ENCODE measurements around the gene TRIM71. TPM values are rescaled to one million over a fixed set of nuclear protein-coding genes. Genes with fewer than 3 reads are reported as not detected.
A peak's percentile ranks its signal among the peaks of the same experiment; 100 is the strongest.

The TRIM71 gene
- total RNA-seq, 1 experiment from 2014 or later = 274 TPM

GRCh38 chr3:32850226-32850625 is 32.4 kb downstream of the TRIM71 start:
- no peak for TF ChIP-seq ZNF532 (CRISPR knock-in tag; IDR thresholded peaks at IDR 0.05; ENCODE audit: borderline replicate concordance)
- POLR2A ChIA-PET = interaction anchor here (0.5 kb wide), 1 partner anchor 65 kb away, joined by 3 read pairs; no protein-coding TSS in a partner anchor
- H3K4me1 Mint-ChIP-seq = peaks cover 99% of the 10 kb centered on the region
- H3K27ac Mint-ChIP-seq = peak overlapping the region; percentile 33
- H3K36me3 Mint-ChIP-seq = peaks cover 7% of the 10 kb centered on the region
- CTCF ChIA-PET = interaction anchor here (0.8 kb wide), 1 partner anchor 20 kb away, joined by 3 read pairs; no protein-coding TSS in a partner anchor
- H3K9me3 Mint-ChIP-seq = no peaks in the 10 kb centered on the region
- H3K27me3 Mint-ChIP-seq (ENCODE audit: low read depth) = no peaks in the 10 kb centered on the region
- DNase-seq (ENCODE audit: low spot score) (no peak), ATAC-seq (no peak)
- H3K4me3 Mint-ChIP-seq = peak overlapping the region; percentile 55

- Mint-ChIP-seq H3K27ac (peak overlapping the region; percentile 33), H3K4me3 (peak overlapping the region; percentile 55), H3K27me3 (ENCODE audit: low read depth) (no peaks in the 10 kb centered on the region), H3K4me1 (peaks cover 99% of the 10 kb centered on the region), H3K36me3 (peaks cover 7% of the 10 kb centered on the region), H3K9me3 (no peaks in the 10 kb centered on the region)
- ChIA-PET POLR2A (interaction anchor here (0.5 to 1.4 kb wide), 2 partner anchors 34 to 66 kb away, joined by 3 read pairs; no protein-coding TSS in a partner anchor), CTCF (no interaction called here)
- TF ChIP-seq SMAD4 (CRISPR knock-in tag; IDR thresholded peaks at IDR 0.05) (no peak), ZNF232 (CRISPR knock-in tag; IDR thresholded peaks at IDR 0.05) (no peak), ATF2 (CRISPR knock-in tag; IDR thresholded peaks at IDR 0.05; ENCODE audit: borderline replicate concordance, low read depth) (no peak), ZNF263 (CRISPR knock-in tag; IDR thresholded peaks at IDR 0.05; ENCODE audit: low read depth) (no peak), TEAD1 (CRISPR knock-in tag; IDR thresholded peaks at IDR 0.05) (no peak), GTF2I (CRISPR knock-in tag; conservative IDR thresholded peaks at IDR 0.05) (no peak), NR2C2 (CRISPR knock-in tag; IDR thresholded peaks at IDR 0.05) (no peak), ZNF396 (CRISPR knock-in tag; IDR thresholded peaks at IDR 0.05; ENCODE audit: borderline replicate concordance) (no peak), NR3C1 (CRISPR knock-in tag; conservative IDR thresholded peaks at IDR 0.05; ENCODE audit: low read depth) (no peak), KAT7 (CRISPR knock-in tag; IDR thresholded peaks at IDR 0.05; ENCODE audit: borderline replicate concordance) (no peak), ATF1 (CRISPR knock-in tag; IDR thresholded peaks at IDR 0.05) (no peak)
- ATAC-seq = no peak
- no peak for DNase-seq (ENCODE audit: low spot score)
Observed at GRCh38 chr3:32850636-32851035, 32.8 kb downstream of the TRIM71 start.

- H3K9me3 Mint-ChIP-seq = no peaks in the 10 kb centered on the region
- DNase-seq (ENCODE audit: low spot score) (no peak), ATAC-seq (no peak)
- ChIA-PET CTCF (interaction anchor here (0.6 to 0.7 kb wide), 2 partner anchors 8 to 50 kb away, joined by 3 to 6 read pairs; no protein-coding TSS in a partner anchor), POLR2A (interaction anchor here (0.6 to 1.7 kb wide), 4 partner anchors 11 to 35 kb away, joined by 3 to 7 read pairs (median 4); partner anchors contain the start of gene TRIM71)
- H3K27me3 Mint-ChIP-seq (ENCODE audit: low read depth) = no peaks in the 10 kb centered on the region
- peak overlapping the region; percentile 72 for H3K27ac Mint-ChIP-seq
- H3K4me1 Mint-ChIP-seq = peaks cover 96% of the 10 kb centered on the region
- H3K4me3 Mint-ChIP-seq = peak overlapping the region; percentile 55
- H3K36me3 Mint-ChIP-seq = peaks cover 7% of the 10 kb centered on the region
- TF ChIP-seq GRHL2 (CRISPR knock-in tag; IDR thresholded peaks at IDR 0.05; ENCODE audit: insufficient replicate concordance, severe bottlenecking) = no peak
- TF ChIP-seq, protein P1, sequence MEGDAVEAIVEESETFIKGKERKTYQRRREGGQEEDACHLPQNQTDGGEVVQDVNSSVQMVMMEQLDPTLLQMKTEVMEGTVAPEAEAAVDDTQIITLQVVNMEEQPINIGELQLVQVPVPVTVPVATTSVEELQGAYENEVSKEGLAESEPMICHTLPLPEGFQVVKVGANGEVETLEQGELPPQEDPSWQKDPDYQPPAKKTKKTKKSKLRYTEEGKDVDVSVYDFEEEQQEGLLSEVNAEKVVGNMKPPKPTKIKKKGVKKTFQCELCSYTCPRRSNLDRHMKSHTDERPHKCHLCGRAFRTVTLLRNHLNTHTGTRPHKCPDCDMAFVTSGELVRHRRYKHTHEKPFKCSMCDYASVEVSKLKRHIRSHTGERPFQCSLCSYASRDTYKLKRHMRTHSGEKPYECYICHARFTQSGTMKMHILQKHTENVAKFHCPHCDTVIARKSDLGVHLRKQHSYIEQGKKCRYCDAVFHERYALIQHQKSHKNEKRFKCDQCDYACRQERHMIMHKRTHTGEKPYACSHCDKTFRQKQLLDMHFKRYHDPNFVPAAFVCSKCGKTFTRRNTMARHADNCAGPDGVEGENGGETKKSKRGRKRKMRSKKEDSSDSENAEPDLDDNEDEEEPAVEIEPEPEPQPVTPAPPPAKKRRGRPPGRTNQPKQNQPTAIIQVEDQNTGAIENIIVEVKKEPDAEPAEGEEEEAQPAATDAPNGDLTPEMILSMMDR (IDR thresholded peaks at IDR 0.05) = no peak
- no peak for TF ChIP-seq JUN (CRISPR knock-in tag; IDR thresholded peaks at IDR 0.05)
- TF ChIP-seq CREM (CRISPR knock-in tag; IDR thresholded peaks at IDR 0.05) = no peak
- TF ChIP-seq SMAD4 (CRISPR knock-in tag; IDR thresholded peaks at IDR 0.05) = no peak
- TF ChIP-seq SMAD3 (CRISPR knock-in tag; IDR thresholded peaks at IDR 0.05; ENCODE audit: borderline replicate concordance) = no peak
- TF ChIP-seq ATF1 (CRISPR knock-in tag; IDR thresholded peaks at IDR 0.05) = no peak
- no peak for TF ChIP-seq FOXP1 (CRISPR knock-in tag; IDR thresholded peaks at IDR 0.05; ENCODE audit: borderline replicate concordance)
- no peak for TF ChIP-seq ZNF317 (CRISPR knock-in tag; IDR thresholded peaks at IDR 0.05; ENCODE audit: borderline replicate concordance, low read depth)
- TF ChIP-seq ZNF423 (CRISPR knock-in tag; IDR thresholded peaks at IDR 0.05) = no peak
- TF ChIP-seq, protein P2, sequence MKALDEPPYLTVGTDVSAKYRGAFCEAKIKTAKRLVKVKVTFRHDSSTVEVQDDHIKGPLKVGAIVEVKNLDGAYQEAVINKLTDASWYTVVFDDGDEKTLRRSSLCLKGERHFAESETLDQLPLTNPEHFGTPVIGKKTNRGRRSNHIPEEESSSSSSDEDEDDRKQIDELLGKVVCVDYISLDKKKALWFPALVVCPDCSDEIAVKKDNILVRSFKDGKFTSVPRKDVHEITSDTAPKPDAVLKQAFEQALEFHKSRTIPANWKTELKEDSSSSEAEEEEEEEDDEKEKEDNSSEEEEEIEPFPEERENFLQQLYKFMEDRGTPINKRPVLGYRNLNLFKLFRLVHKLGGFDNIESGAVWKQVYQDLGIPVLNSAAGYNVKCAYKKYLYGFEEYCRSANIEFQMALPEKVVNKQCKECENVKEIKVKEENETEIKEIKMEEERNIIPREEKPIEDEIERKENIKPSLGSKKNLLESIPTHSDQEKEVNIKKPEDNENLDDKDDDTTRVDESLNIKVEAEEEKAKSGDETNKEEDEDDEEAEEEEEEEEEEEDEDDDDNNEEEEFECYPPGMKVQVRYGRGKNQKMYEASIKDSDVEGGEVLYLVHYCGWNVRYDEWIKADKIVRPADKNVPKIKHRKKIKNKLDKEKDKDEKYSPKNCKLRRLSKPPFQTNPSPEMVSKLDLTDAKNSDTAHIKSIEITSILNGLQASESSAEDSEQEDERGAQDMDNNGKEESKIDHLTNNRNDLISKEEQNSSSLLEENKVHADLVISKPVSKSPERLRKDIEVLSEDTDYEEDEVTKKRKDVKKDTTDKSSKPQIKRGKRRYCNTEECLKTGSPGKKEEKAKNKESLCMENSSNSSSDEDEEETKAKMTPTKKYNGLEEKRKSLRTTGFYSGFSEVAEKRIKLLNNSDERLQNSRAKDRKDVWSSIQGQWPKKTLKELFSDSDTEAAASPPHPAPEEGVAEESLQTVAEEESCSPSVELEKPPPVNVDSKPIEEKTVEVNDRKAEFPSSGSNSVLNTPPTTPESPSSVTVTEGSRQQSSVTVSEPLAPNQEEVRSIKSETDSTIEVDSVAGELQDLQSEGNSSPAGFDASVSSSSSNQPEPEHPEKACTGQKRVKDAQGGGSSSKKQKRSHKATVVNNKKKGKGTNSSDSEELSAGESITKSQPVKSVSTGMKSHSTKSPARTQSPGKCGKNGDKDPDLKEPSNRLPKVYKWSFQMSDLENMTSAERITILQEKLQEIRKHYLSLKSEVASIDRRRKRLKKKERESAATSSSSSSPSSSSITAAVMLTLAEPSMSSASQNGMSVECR (CRISPR knock-in tag; IDR thresholded peaks at IDR 0.05; ENCODE audit: borderline replicate concordance) = no peak
Observed at GRCh38 chr3:32852146-32852545, 34.3 kb downstream of the TRIM71 start.
